GM12873 (cell line): ENCODE data around the gene CBLN2.

ENCODE experiments used
- TF ChIP-seq, protein P1 (sequence below): IDR thresholded peaks from 2 replicates; pipeline ENCODE4 v1.5.1; 2012; ENCODE audit warnings: low read depth, mild to moderate bottlenecking, moderate library complexity, low read length, control low read depth; ENCODE audit not compliant: insufficient read depth; ENCODE audit errors: missing control alignments

Gene CBLN2

DNA sequence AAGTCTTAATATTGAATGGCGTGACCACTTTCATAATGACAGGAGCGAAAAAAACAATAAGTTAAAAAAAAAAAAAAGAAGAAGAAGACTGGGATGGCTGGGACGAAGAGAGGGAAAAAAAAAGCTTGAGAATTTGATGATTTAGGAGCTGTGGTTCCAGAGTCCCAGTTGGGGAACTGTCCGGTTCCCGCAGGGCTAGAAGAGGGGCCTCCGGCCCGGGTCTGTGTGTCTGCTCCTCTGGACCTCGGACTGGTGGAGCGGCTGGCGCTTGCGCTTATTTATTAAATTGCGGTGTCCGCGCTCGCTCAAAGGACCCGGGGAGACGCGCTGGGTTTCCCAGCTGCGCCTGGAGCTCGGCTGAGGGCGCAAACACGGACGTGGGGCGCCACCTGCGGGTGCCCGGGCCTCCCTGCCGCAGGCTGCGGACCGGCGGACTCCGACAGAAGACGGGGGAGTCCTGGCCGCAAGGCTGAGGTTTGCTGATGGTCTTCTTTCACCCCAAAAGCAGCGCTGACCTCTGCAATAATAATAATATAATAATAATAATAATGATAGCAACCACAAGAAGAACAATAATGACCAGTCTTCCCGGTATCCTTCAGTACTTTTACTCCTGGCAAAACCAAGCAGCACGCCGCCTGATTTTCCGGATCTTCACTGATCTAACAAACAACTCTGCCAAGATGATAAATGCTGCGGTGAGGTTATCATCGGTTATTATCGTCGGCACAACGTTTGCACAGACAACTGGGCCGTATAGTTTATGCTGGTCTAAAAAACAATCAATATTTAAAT lies at the start of gene CBLN2:
Gene CBLN2, minus strand, starts transcription at position 251 of the 795 bp plus-strand sequence. CDS start 2,182 bp downstream, outside the sequence.
- TF ChIP-seq, protein P1, sequence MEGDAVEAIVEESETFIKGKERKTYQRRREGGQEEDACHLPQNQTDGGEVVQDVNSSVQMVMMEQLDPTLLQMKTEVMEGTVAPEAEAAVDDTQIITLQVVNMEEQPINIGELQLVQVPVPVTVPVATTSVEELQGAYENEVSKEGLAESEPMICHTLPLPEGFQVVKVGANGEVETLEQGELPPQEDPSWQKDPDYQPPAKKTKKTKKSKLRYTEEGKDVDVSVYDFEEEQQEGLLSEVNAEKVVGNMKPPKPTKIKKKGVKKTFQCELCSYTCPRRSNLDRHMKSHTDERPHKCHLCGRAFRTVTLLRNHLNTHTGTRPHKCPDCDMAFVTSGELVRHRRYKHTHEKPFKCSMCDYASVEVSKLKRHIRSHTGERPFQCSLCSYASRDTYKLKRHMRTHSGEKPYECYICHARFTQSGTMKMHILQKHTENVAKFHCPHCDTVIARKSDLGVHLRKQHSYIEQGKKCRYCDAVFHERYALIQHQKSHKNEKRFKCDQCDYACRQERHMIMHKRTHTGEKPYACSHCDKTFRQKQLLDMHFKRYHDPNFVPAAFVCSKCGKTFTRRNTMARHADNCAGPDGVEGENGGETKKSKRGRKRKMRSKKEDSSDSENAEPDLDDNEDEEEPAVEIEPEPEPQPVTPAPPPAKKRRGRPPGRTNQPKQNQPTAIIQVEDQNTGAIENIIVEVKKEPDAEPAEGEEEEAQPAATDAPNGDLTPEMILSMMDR, result peak; percentile 68

DNA sequence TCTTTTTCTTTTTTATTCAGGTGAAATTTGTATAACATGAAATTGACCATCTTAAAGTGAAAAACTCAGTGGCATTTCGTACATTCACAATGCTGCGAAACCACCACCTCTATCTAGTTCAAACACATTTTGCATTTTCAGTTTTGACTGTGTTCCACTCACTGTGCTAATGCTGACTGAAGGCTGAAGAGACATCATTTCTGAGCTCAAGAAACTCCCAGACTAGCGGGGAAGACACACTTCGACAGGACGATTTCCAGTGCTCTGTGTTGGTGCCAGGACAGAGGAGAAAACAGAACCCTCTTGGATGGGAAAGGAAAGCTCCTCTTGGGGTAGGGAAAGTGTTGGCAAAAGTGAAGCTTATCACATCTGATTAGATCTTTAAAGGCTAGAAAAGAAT lies 44.2 kb upstream of the CBLN2 start:
- TF ChIP-seq, protein P1, result no peak

DNA sequence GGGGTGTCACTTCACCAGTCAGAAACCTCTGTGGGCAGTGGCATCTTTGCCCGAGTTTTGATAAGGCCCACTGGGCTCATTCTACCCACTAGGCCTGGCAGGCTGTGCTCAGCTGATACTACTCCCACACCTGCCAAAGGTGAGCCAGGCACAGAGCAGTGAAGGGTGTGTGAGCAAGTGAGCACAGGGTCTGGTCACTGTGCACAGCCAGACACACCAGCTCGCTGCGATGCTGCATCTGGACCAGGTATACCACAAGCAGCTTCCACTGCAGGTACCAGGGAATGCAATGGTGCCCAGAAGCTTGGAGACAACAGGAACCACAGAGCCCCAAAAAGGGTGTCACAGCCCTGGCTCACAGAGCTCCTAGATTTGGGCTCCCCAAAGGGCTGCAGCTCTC lies 40.6 kb upstream of the CBLN2 start:
- TF ChIP-seq, protein P1, result no peak

DNA sequence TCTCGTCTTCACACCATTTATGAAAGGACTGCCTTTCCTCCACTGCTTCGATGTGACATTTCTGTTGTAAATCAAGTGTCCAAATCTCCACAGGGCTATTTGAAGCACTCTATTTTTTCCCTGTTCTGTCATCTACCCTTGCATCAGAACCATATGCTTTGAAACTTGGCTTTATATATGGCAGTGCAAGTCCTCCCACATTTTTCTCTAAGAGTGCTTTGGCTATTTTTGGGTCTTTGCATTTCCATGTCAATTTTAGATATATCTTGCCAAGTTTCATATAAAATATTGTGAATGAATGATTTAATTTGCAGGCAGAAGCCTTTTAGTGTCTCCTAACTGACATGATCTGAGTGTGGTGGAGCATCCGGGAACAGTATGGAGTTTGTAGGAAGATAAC lies 37.8 kb upstream of the CBLN2 start:
- TF ChIP-seq, protein P1, result no peak

DNA sequence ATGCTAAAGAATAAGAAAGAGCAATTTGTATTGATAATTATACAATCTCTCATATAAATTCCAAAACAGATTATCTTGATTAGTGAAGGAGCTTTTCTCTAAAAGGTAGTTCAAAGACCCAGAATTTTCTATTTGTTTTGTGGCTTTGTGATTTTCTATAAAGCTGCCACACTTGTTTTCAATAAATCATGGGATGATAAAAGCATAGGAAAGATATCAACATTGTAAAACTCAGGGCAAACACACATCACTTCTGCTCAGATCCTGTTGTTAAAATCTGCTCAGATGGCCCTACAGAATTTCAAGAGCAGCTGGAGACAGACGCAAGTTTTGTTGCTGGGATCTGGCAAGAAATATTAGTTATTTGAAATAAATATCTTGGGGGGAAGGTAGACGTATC lies 28.8 kb upstream of the CBLN2 start:
- TF ChIP-seq, protein P1, result no peak

DNA sequence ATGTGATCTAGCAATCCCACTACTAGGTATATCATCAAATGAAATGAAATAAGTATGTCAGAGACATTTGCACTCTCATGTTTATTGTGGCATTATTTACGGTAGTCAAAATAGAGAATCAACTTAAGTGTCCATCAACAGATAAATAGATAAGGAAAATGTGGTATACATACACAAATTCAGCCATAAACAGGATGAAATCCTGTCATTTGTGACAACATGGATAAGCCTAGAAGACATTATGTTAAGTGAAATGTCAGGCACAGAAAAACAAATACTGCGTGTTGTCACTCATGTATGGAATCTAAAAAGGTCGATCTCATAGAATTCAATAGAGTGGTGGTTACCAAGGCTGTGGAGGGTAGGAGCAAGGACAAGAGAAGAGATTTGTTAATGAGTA lies 22.1 kb upstream of the CBLN2 start:
- TF ChIP-seq, protein P1, result no peak

DNA sequence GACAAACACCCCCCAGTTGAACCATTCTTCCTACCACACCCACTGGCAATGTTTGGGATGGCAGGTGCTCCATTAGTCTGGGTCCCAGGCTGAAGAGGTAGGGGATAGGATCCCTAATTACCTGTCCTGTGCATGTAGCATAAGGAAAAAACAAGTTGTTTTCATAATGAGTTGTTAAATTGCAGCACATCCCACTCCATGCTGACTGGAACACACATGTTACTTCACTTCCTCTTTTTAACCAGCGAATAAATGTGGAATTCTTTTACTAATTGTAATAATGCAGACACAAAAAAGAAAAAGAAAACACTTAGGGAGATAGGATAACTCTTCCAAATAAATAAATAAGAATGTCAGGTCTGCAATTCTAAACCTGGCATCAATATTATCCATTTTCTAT lies 11.8 kb upstream of the CBLN2 start:
- TF ChIP-seq, protein P1, result no peak
